ENCODE measurements around the gene RFX3. TPM values are rescaled to one million over a fixed set of nuclear protein-coding genes. Genes with fewer than 3 reads are reported as not detected.
A peak's percentile ranks its signal among the peaks of the same experiment; 100 is the strongest.

RFX3 gene
- total and polyA plus RNA-seq, 2 of the 13 experiments (the other 11 are each of a cell fraction or from before 2014, with no cell fraction given), result 2.7 to 5.3 TPM

DNA sequence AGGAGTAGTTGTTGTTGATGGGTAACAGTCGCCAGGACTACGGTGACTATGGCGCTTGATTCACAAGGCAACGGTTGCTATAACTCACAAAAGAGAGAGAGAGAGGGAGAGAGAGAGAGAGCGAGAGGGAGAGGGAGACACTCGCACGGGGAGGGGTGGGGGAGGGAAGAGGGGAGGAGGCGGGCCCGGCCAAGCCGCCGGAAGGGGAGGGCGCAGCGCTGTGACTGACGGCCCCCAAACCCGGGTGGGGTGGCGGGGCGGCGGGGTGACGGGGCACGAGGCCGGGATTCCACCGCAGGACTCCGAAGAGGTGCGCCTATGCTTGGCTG, at the start of gene RFX3 (continued):
- TF ChIP-seq FOXP1 (IDR thresholded peaks at IDR 0.05) (peak; percentile 12; the same call in 1 of the 2 replicates), FOXP1 (CRISPR knock-in tag; IDR thresholded peaks at IDR 0.05) (no peak), NONO (IDR thresholded peaks at IDR 0.05) (no peak), NONO (CRISPR knock-in tag; conservative IDR thresholded peaks at IDR 0.05) (0 out of 2 replicates have a peak, but pooled peaks have one; percentile 10), AHR (CRISPR knock-in tag; IDR thresholded peaks at IDR 0.05) (no peak), JUND (CRISPR knock-in tag; IDR thresholded peaks at IDR 0.05) (no peak), MED8 (CRISPR knock-in tag; IDR thresholded peaks at IDR 0.05; ENCODE audit: insufficient replicate concordance) (no peak), RXRA (CRISPR knock-in tag; IDR thresholded peaks at IDR 0.05) (no peak), ATRX (CRISPR knock-in tag; IDR thresholded peaks at IDR 0.05; ENCODE audit: borderline replicate concordance) (no peak), EP300 (IDR thresholded peaks at IDR 0.05; ENCODE audit: low read depth in 2 of 2, low read length in 2 of 2) (peak in 1 of 2 experiments; percentile 55; a peak in 3 of 4 replicates), EP300 (CRISPR knock-in tag; IDR thresholded peaks at IDR 0.05; ENCODE audit: borderline replicate concordance) (no peak), SP4 (CRISPR knock-in tag; IDR thresholded peaks at IDR 0.05) (no peak), XBP1 (CRISPR knock-in tag; IDR thresholded peaks at IDR 0.05) (no peak), ZNF292 (CRISPR knock-in tag; IDR thresholded peaks at IDR 0.05; ENCODE audit: borderline replicate concordance, low read depth) (no peak), ZFP82 (CRISPR knock-in tag; IDR thresholded peaks at IDR 0.05; ENCODE audit: borderline replicate concordance) (no peak), MXI1 (IDR thresholded peaks at IDR 0.05; ENCODE audit: borderline replicate concordance, low read depth, low read length) (peak; percentile 98), HOXA9 (CRISPR knock-in tag; IDR thresholded peaks at IDR 0.05; ENCODE audit: borderline replicate concordance) (peak; percentile 53; the same call in 1 of the 2 replicates), HMG20A (CRISPR knock-in tag; IDR thresholded peaks at IDR 0.05; ENCODE audit: borderline replicate concordance) (0 out of 2 replicates have a peak, but pooled peaks have one; percentile 5), STAG1 (CRISPR knock-in tag; IDR thresholded peaks at IDR 0.05) (no peak)
- TF ChIP-seq, protein P1, sequence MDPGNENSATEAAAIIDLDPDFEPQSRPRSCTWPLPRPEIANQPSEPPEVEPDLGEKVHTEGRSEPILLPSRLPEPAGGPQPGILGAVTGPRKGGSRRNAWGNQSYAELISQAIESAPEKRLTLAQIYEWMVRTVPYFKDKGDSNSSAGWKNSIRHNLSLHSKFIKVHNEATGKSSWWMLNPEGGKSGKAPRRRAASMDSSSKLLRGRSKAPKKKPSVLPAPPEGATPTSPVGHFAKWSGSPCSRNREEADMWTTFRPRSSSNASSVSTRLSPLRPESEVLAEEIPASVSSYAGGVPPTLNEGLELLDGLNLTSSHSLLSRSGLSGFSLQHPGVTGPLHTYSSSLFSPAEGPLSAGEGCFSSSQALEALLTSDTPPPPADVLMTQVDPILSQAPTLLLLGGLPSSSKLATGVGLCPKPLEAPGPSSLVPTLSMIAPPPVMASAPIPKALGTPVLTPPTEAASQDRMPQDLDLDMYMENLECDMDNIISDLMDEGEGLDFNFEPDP (CRISPR knock-in tag; conservative IDR thresholded peaks at IDR 0.05), result no peak
- TF ChIP-seq, protein P2, sequence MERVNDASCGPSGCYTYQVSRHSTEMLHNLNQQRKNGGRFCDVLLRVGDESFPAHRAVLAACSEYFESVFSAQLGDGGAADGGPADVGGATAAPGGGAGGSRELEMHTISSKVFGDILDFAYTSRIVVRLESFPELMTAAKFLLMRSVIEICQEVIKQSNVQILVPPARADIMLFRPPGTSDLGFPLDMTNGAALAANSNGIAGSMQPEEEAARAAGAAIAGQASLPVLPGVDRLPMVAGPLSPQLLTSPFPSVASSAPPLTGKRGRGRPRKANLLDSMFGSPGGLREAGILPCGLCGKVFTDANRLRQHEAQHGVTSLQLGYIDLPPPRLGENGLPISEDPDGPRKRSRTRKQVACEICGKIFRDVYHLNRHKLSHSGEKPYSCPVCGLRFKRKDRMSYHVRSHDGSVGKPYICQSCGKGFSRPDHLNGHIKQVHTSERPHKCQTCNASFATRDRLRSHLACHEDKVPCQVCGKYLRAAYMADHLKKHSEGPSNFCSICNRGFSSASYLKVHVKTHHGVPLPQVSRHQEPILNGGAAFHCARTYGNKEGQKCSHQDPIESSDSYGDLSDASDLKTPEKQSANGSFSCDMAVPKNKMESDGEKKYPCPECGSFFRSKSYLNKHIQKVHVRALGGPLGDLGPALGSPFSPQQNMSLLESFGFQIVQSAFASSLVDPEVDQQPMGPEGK (CRISPR knock-in tag; IDR thresholded peaks at IDR 0.05), result peak; percentile 85
- TF ChIP-seq, protein P3, sequence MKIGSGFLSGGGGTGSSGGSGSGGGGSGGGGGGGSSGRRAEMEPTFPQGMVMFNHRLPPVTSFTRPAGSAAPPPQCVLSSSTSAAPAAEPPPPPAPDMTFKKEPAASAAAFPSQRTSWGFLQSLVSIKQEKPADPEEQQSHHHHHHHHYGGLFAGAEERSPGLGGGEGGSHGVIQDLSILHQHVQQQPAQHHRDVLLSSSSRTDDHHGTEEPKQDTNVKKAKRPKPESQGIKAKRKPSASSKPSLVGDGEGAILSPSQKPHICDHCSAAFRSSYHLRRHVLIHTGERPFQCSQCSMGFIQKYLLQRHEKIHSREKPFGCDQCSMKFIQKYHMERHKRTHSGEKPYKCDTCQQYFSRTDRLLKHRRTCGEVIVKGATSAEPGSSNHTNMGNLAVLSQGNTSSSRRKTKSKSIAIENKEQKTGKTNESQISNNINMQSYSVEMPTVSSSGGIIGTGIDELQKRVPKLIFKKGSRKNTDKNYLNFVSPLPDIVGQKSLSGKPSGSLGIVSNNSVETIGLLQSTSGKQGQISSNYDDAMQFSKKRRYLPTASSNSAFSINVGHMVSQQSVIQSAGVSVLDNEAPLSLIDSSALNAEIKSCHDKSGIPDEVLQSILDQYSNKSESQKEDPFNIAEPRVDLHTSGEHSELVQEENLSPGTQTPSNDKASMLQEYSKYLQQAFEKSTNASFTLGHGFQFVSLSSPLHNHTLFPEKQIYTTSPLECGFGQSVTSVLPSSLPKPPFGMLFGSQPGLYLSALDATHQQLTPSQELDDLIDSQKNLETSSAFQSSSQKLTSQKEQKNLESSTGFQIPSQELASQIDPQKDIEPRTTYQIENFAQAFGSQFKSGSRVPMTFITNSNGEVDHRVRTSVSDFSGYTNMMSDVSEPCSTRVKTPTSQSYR (CRISPR knock-in tag; IDR thresholded peaks at IDR 0.05; ENCODE audit: borderline replicate concordance), result peak; percentile 74; the same call in 1 of the 2 replicates
- TF ChIP-seq, protein P4, sequence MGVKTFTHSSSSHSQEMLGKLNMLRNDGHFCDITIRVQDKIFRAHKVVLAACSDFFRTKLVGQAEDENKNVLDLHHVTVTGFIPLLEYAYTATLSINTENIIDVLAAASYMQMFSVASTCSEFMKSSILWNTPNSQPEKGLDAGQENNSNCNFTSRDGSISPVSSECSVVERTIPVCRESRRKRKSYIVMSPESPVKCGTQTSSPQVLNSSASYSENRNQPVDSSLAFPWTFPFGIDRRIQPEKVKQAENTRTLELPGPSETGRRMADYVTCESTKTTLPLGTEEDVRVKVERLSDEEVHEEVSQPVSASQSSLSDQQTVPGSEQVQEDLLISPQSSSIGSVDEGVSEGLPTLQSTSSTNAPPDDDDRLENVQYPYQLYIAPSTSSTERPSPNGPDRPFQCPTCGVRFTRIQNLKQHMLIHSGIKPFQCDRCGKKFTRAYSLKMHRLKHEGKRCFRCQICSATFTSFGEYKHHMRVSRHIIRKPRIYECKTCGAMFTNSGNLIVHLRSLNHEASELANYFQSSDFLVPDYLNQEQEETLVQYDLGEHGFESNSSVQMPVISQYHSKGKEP (CRISPR knock-in tag; IDR thresholded peaks at IDR 0.05), result no peak
- TF ChIP-seq, protein P5, sequence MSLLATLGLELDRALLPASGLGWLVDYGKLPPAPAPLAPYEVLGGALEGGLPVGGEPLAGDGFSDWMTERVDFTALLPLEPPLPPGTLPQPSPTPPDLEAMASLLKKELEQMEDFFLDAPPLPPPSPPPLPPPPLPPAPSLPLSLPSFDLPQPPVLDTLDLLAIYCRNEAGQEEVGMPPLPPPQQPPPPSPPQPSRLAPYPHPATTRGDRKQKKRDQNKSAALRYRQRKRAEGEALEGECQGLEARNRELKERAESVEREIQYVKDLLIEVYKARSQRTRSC (CRISPR knock-in tag; IDR thresholded peaks at IDR 0.05; ENCODE audit: low read depth), result no peak

Measured in HepG2 (cell line).